Activated CD4-positive, alpha-beta T cell treated with anti-CD3 and anti-CD28 coated beads for 36 hours (primary cell): ENCODE results near the gene OR5M3. TPM values are rescaled to one million over a fixed set of nuclear protein-coding genes. Genes with fewer than 3 reads are reported as not detected.

Source experiments
- ATAC-seq: fragments of 200-7000 bp; cut with Tn5 transposase; one replicate; pipeline ENCODE4 v1.10.0; 2021; ENCODE audit warnings: mild to moderate bottlenecking, moderate library complexity
- CTCF ChIA-PET: fragments of 350-600 bp; sonication (Branson Sonifier 250); formaldehyde crosslinking; loops from one replicate; lab custom pipeline; 2021; ENCODE audit warnings: antibody characterized with exemption; lab: Charles Lee
- POLR2A ChIA-PET: fragments of 350-600 bp; sonication (Branson Sonifier 250); formaldehyde crosslinking; loops from one replicate; lab custom pipeline; 2021; ENCODE audit warnings: antibody characterized with exemption, inconsistent platforms; lab: Charles Lee
- DNase-seq: peaks from one replicate; pipeline ENCODE4 v3.0.0-alpha.2; 2020
- H3K27ac Mint-ChIP-seq: one replicate; pipeline ENCODE4 v1.8.0; 2021; ENCODE audit warnings: mixed read lengths
- H3K27me3 Mint-ChIP-seq: one replicate; pipeline ENCODE4 v1.8.0; 2021; ENCODE audit warnings: mixed read lengths
- H3K36me3 Mint-ChIP-seq: one replicate; pipeline ENCODE4 v1.8.0; 2021; ENCODE audit warnings: low read depth, mixed read lengths
- H3K4me1 Mint-ChIP-seq: one replicate; pipeline ENCODE4 v1.8.0; 2021; ENCODE audit warnings: mixed read lengths
- H3K4me3 Mint-ChIP-seq: one replicate; pipeline ENCODE4 v1.8.0; 2021; ENCODE audit warnings: mild to moderate bottlenecking, moderate library complexity, mixed read lengths
- H3K9me3 Mint-ChIP-seq: one replicate; pipeline ENCODE4 v1.8.0; 2021; ENCODE audit warnings: low read depth, mixed read lengths
- intact Hi-C, 2 experiments: fragments of 100-400 bp; cut with DNase I in 1 of 2; cut with micrococcal nuclease in 1 of 2; formaldehyde crosslinking; loops; one replicate each; pipeline versions ENCODE4 v1.14.2 to v1.15.1; 2022 to 2024; cut with DNase I, micrococcal nuclease
- total RNA-seq, 2 experiments: library from RNA; stranded (reverse); gene quantifications; one replicate each; pipeline ENCODE4 v1.2.3, GENCODE V29; 2021

Gene OR5M3
- total RNA-seq, result not detected

DNA sequence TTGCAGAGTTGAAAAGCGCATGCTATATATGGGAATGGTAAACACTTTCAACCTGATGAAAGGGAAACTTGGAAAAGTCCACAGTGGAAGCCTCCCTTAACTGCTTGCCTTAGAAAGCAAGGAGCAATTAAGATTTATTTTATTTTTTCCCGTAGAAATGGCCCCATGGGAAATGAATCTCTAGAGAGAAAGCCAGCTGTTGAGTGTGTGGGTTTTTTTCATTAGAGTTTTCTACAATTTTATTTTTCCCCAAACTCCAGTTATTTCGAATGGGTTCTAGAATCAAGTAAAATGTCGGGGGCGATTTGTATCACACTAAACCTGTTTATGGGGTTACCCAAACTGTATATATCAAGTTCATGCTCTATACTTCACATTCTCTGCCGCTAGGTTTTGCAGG is at the start of gene OR5M3:
TSS of gene OR5M3 (minus strand) at position 101 of the 400 bp plus-strand sequence. CDS start 2,855 bp downstream, outside the sequence.
- no peaks in the 10 kb centered on the region for H3K36me3 Mint-ChIP-seq
- CTCF ChIA-PET, result no interaction called here

GRCh38 chr11:56522008-56522407 is 48.9 kb upstream of the OR5M3 start:
- Mint-ChIP-seq H3K9me3 (peaks cover 7% of the 10 kb centered on the region), H3K27me3 (no peaks in the 10 kb centered on the region), H3K36me3 (no peaks in the 10 kb centered on the region), H3K27ac (no peak overlapping the region), H3K4me3 (no peak overlapping the region), H3K4me1 (no peaks in the 10 kb centered on the region)
- POLR2A ChIA-PET, result no interaction called here
- DNase-seq (no peak), ATAC-seq (no peak)
- CTCF ChIA-PET, result no interaction called here
- intact Hi-C loops, result no loop called here

More for the DNA sequence above, at the start of gene OR5M3:
- Mint-ChIP-seq H3K9me3 (peaks cover 3% of the 10 kb centered on the region), H3K27ac (no peak within 1 kb of the TSS), H3K4me3 (no peak within 1 kb of the TSS), H3K4me1 (no peaks in the 10 kb centered on the region), H3K27me3 (no peaks in the 10 kb centered on the region)
- POLR2A ChIA-PET, result no interaction called here
- no peak for DNase-seq
- no peak for ATAC-seq
- intact Hi-C loops, result no loop called here

DNA sequence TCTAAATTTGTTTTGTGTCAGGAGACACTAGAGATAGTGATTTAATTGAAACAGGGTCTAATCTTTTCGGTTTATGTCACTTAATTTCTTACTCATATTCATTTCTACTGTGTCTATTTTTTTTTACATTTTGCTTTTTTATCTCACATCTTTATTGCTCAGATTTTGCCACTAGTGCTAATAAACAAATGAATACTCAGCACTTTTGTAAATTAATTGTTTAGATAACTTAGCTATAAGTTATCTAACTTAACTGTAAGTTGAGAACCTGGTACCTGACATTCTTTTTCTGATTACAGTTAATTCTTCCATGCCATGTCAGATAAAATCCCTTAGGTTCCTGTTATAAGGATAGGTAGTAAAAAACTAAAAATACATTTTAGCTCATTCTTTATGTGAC is 40.1 kb upstream of the OR5M3 start:
- intact Hi-C loops, result no loop called here
- ATAC-seq (no peak), DNase-seq (no peak)
- Mint-ChIP-seq H3K4me1 (no peaks in the 10 kb centered on the region), H3K4me3 (no peak overlapping the region), H3K36me3 (no peaks in the 10 kb centered on the region), H3K27me3 (no peaks in the 10 kb centered on the region), H3K27ac (no peak overlapping the region), H3K9me3 (peaks cover 18% of the 10 kb centered on the region)
- ChIA-PET CTCF (no interaction called here), POLR2A (no interaction called here)

- Mint-ChIP-seq H3K9me3 (peaks cover 14% of the 10 kb centered on the region), H3K4me3 (no peak overlapping the region), H3K36me3 (no peaks in the 10 kb centered on the region), H3K27ac (no peak overlapping the region), H3K4me1 (no peaks in the 10 kb centered on the region), H3K27me3 (no peaks in the 10 kb centered on the region)
- POLR2A ChIA-PET, result no interaction called here
- DNase-seq (no peak), ATAC-seq (no peak)
- CTCF ChIA-PET, result no interaction called here
- intact Hi-C loops, result loop anchor here (10.0 kb wide), 2 partner anchors 65 to 245 kb away; no protein-coding TSS in a partner anchor
These were observed 36.3 kb upstream of the OR5M3 start for GRCh38 chr11:56509439-56509838.

DNA sequence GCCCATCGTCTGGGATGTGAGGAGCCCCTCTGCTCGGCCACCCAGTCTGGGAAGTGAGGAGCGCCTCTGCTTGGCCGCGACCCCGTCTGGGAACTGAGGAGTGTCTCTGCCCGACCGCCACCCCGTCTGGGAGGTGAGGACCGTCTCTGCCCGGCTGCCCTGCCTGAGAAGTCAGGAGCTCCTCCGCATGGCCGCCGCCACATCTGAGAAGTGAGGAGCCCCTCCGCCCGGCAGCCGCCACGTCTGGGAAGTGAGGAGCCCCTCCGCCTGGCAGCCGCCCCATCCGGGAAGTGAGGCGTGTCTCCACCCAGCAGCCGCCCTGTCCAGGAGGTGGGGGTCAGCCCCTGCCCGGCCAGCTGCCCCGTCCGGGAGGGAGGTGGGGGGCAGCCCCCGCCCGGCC is 23.9 kb upstream of the OR5M3 start:
- Mint-ChIP-seq H3K9me3 (peaks cover 6% of the 10 kb centered on the region), H3K36me3 (no peaks in the 10 kb centered on the region), H3K27ac (no peak overlapping the region), H3K4me1 (no peaks in the 10 kb centered on the region), H3K27me3 (no peaks in the 10 kb centered on the region), H3K4me3 (no peak overlapping the region)
- DNase-seq (no peak), ATAC-seq (no peak)
- POLR2A ChIA-PET, result no interaction called here
- CTCF ChIA-PET, result no interaction called here
- intact Hi-C loops, result no loop called here

DNA sequence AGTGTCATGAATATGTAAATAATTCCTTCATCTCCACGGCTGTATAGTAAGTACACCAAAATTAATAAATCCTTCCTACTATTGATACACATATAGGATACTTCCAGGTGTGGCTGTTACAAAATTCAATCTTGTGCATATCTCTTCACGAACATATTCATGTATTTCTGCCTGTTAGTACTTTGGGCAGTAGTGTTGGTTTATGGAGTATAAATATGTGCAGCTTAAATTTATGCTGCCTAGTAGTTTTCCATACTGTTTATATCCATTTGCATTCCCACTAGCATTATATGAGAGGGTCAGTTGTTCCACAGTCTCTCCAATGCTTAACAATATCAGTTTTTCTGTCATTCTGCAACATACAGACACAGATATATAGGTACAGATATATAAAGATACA is 22.0 kb upstream of the OR5M3 start:
- ChIA-PET CTCF (no interaction called here), POLR2A (no interaction called here)
- Mint-ChIP-seq H3K27me3 (no peaks in the 10 kb centered on the region), H3K9me3 (peaks cover 12% of the 10 kb centered on the region), H3K36me3 (no peaks in the 10 kb centered on the region), H3K4me3 (no peak overlapping the region), H3K27ac (no peak overlapping the region), H3K4me1 (no peaks in the 10 kb centered on the region)
- no peak for ATAC-seq
- intact Hi-C loops, result no loop called here
- DNase-seq, result no peak

DNA sequence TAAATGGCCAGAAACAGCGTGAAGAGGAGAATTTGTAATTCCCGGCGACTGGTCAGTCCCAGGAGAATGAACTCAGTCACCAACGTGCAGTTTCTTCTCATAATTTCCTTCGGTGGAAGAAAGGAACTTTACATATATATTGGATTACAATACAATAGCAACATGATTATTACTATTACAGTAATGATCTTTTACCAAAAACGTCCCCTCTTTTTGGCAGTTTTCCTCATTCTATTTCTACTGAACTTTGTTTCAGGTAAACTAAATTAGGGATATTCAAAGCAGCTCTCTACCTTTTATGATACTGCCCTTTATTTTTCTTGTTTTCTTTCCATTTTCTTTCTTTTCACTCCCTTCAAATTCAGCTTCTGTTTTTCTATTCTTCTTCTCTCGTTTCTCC is 18.1 kb upstream of the OR5M3 start, which contains the start of gene OR5M8:
TSS of gene OR5M8 (minus strand) at position 101 of the 400 bp plus-strand sequence. CDS start at position 101, 0 bp downstream.
- ATAC-seq, result no peak
- intact Hi-C loops, result no loop called here
- POLR2A ChIA-PET, result no interaction called here
- Mint-ChIP-seq H3K27ac (no peak within 1 kb of the TSS), H3K9me3 (peaks cover 17% of the 10 kb centered on the region), H3K36me3 (no peaks in the 10 kb centered on the region), H3K27me3 (no peaks in the 10 kb centered on the region), H3K4me3 (no peak within 1 kb of the TSS), H3K4me1 (no peaks in the 10 kb centered on the region)
- no peak for DNase-seq
- CTCF ChIA-PET, result no interaction called here

DNA sequence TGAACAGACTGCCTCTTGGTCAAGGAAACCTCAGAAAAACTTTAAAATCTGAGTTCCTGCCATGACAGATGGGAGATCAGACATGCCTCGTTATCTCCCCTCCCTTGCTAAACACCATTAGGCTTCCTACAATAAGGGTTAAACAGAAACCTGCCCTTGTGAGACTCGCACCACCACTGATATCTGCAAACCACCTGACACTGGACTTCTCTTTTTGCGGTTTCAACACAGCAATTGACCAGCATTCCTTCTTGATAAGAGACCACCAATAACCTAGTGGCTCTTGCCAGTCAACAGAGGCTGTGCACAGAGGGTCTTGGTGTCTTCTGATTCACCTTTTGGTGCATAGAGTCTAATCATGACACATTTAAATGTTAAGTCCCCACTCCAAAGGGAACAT is 13.6 kb upstream of the OR5M3 start:
- Mint-ChIP-seq H3K36me3 (no peaks in the 10 kb centered on the region), H3K4me1 (no peaks in the 10 kb centered on the region), H3K9me3 (peaks cover 13% of the 10 kb centered on the region), H3K4me3 (no peak overlapping the region), H3K27me3 (no peaks in the 10 kb centered on the region), H3K27ac (no peak overlapping the region)
- DNase-seq, result no peak
- ChIA-PET POLR2A (no interaction called here), CTCF (no interaction called here)
- ATAC-seq, result no peak
- intact Hi-C loops, result no loop called here

DNA sequence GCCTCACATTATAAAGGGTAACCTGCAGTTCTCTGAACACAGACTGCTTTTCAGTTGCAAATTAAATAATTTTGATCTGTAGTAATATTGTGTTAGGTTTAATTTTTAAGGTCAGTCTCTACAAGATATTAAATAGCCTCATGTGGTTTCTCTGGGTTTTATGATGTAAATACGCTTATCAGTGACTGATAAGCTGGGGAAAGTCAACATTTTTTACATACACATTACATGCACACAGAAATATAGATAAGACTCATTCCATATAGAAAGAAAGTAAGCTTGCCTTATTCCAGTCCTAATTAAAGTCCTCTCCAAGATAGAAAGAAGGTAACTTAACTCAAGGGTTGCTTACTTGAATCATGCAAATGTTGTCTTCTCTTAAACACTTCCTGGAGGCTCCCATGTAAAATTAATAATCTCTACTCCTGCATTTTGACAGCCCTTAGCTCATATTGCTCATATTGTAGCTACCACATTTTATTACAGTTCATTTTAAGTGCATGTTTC is 1.6 kb upstream of the OR5M3 start:
- Mint-ChIP-seq H3K36me3 (no peaks in the 10 kb centered on the region), H3K27me3 (no peaks in the 10 kb centered on the region), H3K9me3 (peaks cover 9% of the 10 kb centered on the region), H3K4me3 (no peak overlapping the region), H3K27ac (no peak overlapping the region), H3K4me1 (no peaks in the 10 kb centered on the region)
- POLR2A ChIA-PET, result no interaction called here
- DNase-seq (no peak), ATAC-seq (no peak)
- intact Hi-C loops, result no loop called here
- CTCF ChIA-PET, result no interaction called here

GRCh38 chr11:56457076-56457475 is 16.1 kb downstream of the OR5M3 start:
- intact Hi-C loops, result no loop called here
- Mint-ChIP-seq H3K27me3 (no peaks in the 10 kb centered on the region), H3K9me3 (peaks cover 2% of the 10 kb centered on the region), H3K27ac (no peak overlapping the region), H3K4me1 (no peaks in the 10 kb centered on the region), H3K36me3 (no peaks in the 10 kb centered on the region), H3K4me3 (no peak overlapping the region)
- ChIA-PET POLR2A (no interaction called here), CTCF (no interaction called here)
- DNase-seq (no peak), ATAC-seq (no peak)

DNA sequence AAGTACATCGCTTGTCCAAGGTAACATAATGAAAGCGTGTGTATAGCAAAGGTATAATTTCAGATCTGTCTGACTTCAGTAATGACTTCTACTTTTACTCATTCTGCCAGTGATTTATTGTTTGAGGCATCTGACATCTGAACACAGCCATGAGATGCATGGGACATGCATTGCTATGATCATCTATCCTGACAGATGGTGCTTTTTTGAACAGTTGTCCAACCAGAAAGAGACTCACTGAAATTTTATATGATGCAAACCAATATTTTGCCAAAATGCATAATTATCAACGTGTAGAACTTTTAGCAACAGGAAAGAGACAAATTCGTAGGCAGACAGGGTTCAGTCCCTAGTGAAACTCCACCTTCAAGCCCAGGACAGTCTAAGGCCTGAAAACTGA is 19.6 kb downstream of the OR5M3 start:
- Mint-ChIP-seq H3K27ac (no peak overlapping the region), H3K36me3 (no peaks in the 10 kb centered on the region), H3K9me3 (peaks cover 13% of the 10 kb centered on the region), H3K27me3 (no peaks in the 10 kb centered on the region), H3K4me3 (no peak overlapping the region), H3K4me1 (no peaks in the 10 kb centered on the region)
- DNase-seq, result no peak
- intact Hi-C loops, result no loop called here
- POLR2A ChIA-PET, result no interaction called here
- ATAC-seq, result no peak
- CTCF ChIA-PET, result no interaction called here
